ENCODE data around the gene RAB28. TPM values are rescaled to one million over a fixed set of nuclear protein-coding genes. Genes with fewer than 3 reads are reported as not detected.

The RAB28 gene
- total RNA-seq, 1 donor from 2014 or later = 8.1 TPM

Other genes with a start within 250 kb of the RAB28 start
- not detected for gene NKX3-2, start 60.2 kb upstream of the RAB28 start, total RNA-seq
- gene BOD1L1, start 143.4 kb upstream of the RAB28 start, total RNA-seq = 17.3 TPM